ENCODE measurements around the gene TRABD.

Gene TRABD

GRCh38 chr22:50169774-50170341, 15.9 kb upstream of the TRABD start:
- no peak for DNase-seq (ENCODE audit: low spot score)
- no peaks in the 10 kb centered on the region for H3K9me3 ChIP-seq (ENCODE audit: severe bottlenecking)
- no peak overlapping the region for H3K27ac ChIP-seq (ENCODE audit: poor library complexity, severe bottlenecking)
- H3K4me3 ChIP-seq (ENCODE audit: severe bottlenecking), result peak overlapping the region; percentile 48
- ATAC-seq (ENCODE audit: low read depth), result no peak
- H3K4me1 ChIP-seq (ENCODE audit: insufficient read depth, poor library complexity, severe bottlenecking), result no peaks in the 10 kb centered on the region
- peaks cover 7% of the 10 kb centered on the region for H3K27me3 ChIP-seq (ENCODE audit: insufficient read depth, poor library complexity, severe bottlenecking)
- TF ChIP-seq CTCF (IDR thresholded peaks at IDR 0.05; ENCODE audit: poor library complexity, severe bottlenecking), result no peak
- no peaks in the 10 kb centered on the region for H3K36me3 ChIP-seq (ENCODE audit: low read depth)

- Histone ChIP-seq H3K4me3 (ENCODE audit: severe bottlenecking) (peak within 1 kb of the TSS; percentile 48), H3K9me3 (ENCODE audit: severe bottlenecking) (no peaks in the 10 kb centered on the region), H3K36me3 (ENCODE audit: low read depth) (no peaks in the 10 kb centered on the region), H3K4me1 (ENCODE audit: insufficient read depth, poor library complexity, severe bottlenecking) (no peaks in the 10 kb centered on the region), H3K27ac (ENCODE audit: poor library complexity, severe bottlenecking) (no peak within 1 kb of the TSS), H3K27me3 (ENCODE audit: insufficient read depth, poor library complexity, severe bottlenecking) (peaks cover 7% of the 10 kb centered on the region)
- DNase-seq (ENCODE audit: low spot score), result no peak
- no peak for TF ChIP-seq CTCF (IDR thresholded peaks at IDR 0.05; ENCODE audit: poor library complexity, severe bottlenecking)
- no peak for ATAC-seq (ENCODE audit: low read depth)
Observed at GRCh38 chr22:50170453-50171318, 15.0 kb upstream of the TRABD start, which contains the start of gene PANX2. PANX2 (plus strand) TSS chr22:50170731; CDS start chr22:50170731, 0 bp downstream.

GRCh38 chr22:50171319-50171964, 14.3 kb upstream of the TRABD start:
- H3K36me3 ChIP-seq (ENCODE audit: low read depth), result no peaks in the 10 kb centered on the region
- ATAC-seq (ENCODE audit: low read depth) (0 out of 3 replicates have a peak, but pooled peaks have one; percentile 6), DNase-seq (ENCODE audit: low spot score) (no peak)
- TF ChIP-seq CTCF (IDR thresholded peaks at IDR 0.05; ENCODE audit: poor library complexity, severe bottlenecking), result no peak
- H3K4me1 ChIP-seq (ENCODE audit: insufficient read depth, poor library complexity, severe bottlenecking), result no peaks in the 10 kb centered on the region
- H3K27ac ChIP-seq (ENCODE audit: poor library complexity, severe bottlenecking), result no peak overlapping the region
- peaks cover 7% of the 10 kb centered on the region for H3K27me3 ChIP-seq (ENCODE audit: insufficient read depth, poor library complexity, severe bottlenecking)
- H3K4me3 ChIP-seq (ENCODE audit: severe bottlenecking), result no peak overlapping the region
- no peaks in the 10 kb centered on the region for H3K9me3 ChIP-seq (ENCODE audit: severe bottlenecking)

GRCh38 chr22:50171965-50172421, 13.7 kb upstream of the TRABD start:
- peaks cover 7% of the 10 kb centered on the region for H3K27me3 ChIP-seq (ENCODE audit: insufficient read depth, poor library complexity, severe bottlenecking)
- H3K4me1 ChIP-seq (ENCODE audit: insufficient read depth, poor library complexity, severe bottlenecking), result no peaks in the 10 kb centered on the region
- peak; percentile 4; the same call in 1 of the 3 replicates for ATAC-seq (ENCODE audit: low read depth)

More at GRCh38 chr22:50171965-50172421, 13.7 kb upstream of the TRABD start:
- TF ChIP-seq CTCF (IDR thresholded peaks at IDR 0.05; ENCODE audit: poor library complexity, severe bottlenecking), result no peak
- H3K9me3 ChIP-seq (ENCODE audit: severe bottlenecking), result no peaks in the 10 kb centered on the region
- DNase-seq (ENCODE audit: low spot score), result no peak
- no peaks in the 10 kb centered on the region for H3K36me3 ChIP-seq (ENCODE audit: low read depth)
- H3K27ac ChIP-seq (ENCODE audit: poor library complexity, severe bottlenecking), result no peak overlapping the region
- H3K4me3 ChIP-seq (ENCODE audit: severe bottlenecking), result no peak overlapping the region

Data from RWPE2 (cell line).